ENCODE measurements around the gene DNTT. TPM values are rescaled to one million over a fixed set of nuclear protein-coding genes. Genes with fewer than 3 reads are reported as not detected.

Gene DNTT
- polyA plus RNA-seq, 1 donor from 2014 or later = not detected

DNA sequence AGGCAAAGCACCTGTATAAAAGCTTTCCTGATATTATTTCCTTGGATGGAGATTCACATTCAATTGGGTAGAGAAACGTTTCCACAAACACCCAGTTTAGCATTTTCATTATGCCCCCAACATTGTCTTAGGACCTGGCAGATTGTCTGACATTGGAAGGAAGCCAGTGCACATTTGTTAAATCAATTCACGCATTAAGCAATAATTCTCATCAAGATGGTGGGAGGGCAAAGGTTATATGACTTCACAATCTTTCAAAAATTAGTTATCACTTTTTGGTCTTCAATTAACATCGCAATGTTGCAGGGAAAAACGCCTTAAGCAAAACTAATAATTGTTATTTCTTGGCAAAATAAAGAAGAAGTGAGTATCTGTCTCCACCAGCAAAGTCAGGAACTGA lies 38.2 kb downstream of the DNTT start:
- Histone ChIP-seq H4K20me1 (ENCODE audit: insufficient read depth) (no peaks in the 10 kb centered on the region), H3K9me2 (ENCODE audit: insufficient read depth, low read length) (no peaks in the 10 kb centered on the region), H3K27me3 (ENCODE audit: insufficient read depth, low read depth, low read length) (no peaks in the 10 kb centered on the region), H3K4me3 (ENCODE audit: low read length) (no peak overlapping the region), H3F3A (ENCODE audit: insufficient read depth, low read length, poor library complexity, severe bottlenecking) (no peaks in the 10 kb centered on the region), H3K4me2 (ENCODE audit: low read length) (no peak overlapping the region), H3K9me3 (ENCODE audit: low read length) (peaks cover 4% of the 10 kb centered on the region), H3K79me2 (replicated peaks; ENCODE audit: insufficient read depth, low read length) (no peaks in the 10 kb centered on the region), H3K27ac (ENCODE audit: low read length) (no peak overlapping the region), H3K36me3 (ENCODE audit: insufficient read depth, low read length) (no peaks in the 10 kb centered on the region), H3K9ac (ENCODE audit: low read length) (no peak overlapping the region), H2AFZ (ENCODE audit: low read depth, low read length) (no peak overlapping the region)
- TF ChIP-seq POLR2AphosphoS5 (IDR thresholded peaks at IDR 0.05) = no peak
- TF ChIP-seq SMC3 (conservative IDR thresholded peaks at IDR 0.05; ENCODE audit: poor library complexity) = no peak
- TF ChIP-seq, protein P1, sequence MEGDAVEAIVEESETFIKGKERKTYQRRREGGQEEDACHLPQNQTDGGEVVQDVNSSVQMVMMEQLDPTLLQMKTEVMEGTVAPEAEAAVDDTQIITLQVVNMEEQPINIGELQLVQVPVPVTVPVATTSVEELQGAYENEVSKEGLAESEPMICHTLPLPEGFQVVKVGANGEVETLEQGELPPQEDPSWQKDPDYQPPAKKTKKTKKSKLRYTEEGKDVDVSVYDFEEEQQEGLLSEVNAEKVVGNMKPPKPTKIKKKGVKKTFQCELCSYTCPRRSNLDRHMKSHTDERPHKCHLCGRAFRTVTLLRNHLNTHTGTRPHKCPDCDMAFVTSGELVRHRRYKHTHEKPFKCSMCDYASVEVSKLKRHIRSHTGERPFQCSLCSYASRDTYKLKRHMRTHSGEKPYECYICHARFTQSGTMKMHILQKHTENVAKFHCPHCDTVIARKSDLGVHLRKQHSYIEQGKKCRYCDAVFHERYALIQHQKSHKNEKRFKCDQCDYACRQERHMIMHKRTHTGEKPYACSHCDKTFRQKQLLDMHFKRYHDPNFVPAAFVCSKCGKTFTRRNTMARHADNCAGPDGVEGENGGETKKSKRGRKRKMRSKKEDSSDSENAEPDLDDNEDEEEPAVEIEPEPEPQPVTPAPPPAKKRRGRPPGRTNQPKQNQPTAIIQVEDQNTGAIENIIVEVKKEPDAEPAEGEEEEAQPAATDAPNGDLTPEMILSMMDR (IDR thresholded peaks at IDR 0.05; ENCODE audit: poor library complexity, severe bottlenecking) = no peak
- TF ChIP-seq RAD21 (conservative IDR thresholded peaks at IDR 0.05) = no peak
- no peak for TF ChIP-seq EZH2 (IDR thresholded peaks at IDR 0.05; ENCODE audit: borderline replicate concordance, insufficient read depth, low read length, poor library complexity, severe bottlenecking)
- TF ChIP-seq MXI1 (conservative IDR thresholded peaks at IDR 0.05; ENCODE audit: poor library complexity, severe bottlenecking) = no peak
- TF ChIP-seq EP300 (conservative IDR thresholded peaks at IDR 0.05; ENCODE audit: poor library complexity, severe bottlenecking) = no peak
- TF ChIP-seq, protein P2, sequence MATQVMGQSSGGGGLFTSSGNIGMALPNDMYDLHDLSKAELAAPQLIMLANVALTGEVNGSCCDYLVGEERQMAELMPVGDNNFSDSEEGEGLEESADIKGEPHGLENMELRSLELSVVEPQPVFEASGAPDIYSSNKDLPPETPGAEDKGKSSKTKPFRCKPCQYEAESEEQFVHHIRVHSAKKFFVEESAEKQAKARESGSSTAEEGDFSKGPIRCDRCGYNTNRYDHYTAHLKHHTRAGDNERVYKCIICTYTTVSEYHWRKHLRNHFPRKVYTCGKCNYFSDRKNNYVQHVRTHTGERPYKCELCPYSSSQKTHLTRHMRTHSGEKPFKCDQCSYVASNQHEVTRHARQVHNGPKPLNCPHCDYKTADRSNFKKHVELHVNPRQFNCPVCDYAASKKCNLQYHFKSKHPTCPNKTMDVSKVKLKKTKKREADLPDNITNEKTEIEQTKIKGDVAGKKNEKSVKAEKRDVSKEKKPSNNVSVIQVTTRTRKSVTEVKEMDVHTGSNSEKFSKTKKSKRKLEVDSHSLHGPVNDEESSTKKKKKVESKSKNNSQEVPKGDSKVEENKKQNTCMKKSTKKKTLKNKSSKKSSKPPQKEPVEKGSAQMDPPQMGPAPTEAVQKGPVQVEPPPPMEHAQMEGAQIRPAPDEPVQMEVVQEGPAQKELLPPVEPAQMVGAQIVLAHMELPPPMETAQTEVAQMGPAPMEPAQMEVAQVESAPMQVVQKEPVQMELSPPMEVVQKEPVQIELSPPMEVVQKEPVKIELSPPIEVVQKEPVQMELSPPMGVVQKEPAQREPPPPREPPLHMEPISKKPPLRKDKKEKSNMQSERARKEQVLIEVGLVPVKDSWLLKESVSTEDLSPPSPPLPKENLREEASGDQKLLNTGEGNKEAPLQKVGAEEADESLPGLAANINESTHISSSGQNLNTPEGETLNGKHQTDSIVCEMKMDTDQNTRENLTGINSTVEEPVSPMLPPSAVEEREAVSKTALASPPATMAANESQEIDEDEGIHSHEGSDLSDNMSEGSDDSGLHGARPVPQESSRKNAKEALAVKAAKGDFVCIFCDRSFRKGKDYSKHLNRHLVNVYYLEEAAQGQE (IDR thresholded peaks at IDR 0.05; ENCODE audit: borderline replicate concordance) = no peak
- no peak for TF ChIP-seq TAF1 (IDR thresholded peaks at IDR 0.05; ENCODE audit: low read depth)

DNA sequence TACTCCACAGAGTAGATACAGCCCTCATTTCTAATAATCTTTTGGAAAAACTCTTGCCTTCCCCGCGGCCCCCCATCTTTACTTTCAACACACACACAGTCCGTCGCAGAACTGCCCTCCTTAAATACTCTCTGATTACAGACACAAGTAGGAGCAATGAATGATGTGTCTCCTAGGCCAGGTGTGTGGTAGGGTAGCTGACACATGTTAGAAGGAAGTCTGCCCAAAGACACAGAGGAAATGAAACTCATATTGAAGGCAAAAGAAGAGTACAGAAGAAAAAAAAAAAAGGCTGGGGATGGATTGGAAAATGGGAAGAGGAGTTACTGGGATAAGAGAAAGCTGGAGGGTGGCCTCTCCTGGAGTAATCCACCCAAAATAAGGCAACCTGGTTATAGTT lies 39.9 kb downstream of the DNTT start:
- TF ChIP-seq, protein P1 (IDR thresholded peaks at IDR 0.05; ENCODE audit: poor library complexity, severe bottlenecking) = no peak
- TF ChIP-seq EP300 (conservative IDR thresholded peaks at IDR 0.05; ENCODE audit: poor library complexity, severe bottlenecking) (no peak), TAF1 (IDR thresholded peaks at IDR 0.05; ENCODE audit: low read depth) (no peak)
- Histone ChIP-seq H3K79me2 (replicated peaks; ENCODE audit: insufficient read depth, low read length) (no peaks in the 10 kb centered on the region), H3F3A (ENCODE audit: insufficient read depth, low read length, poor library complexity, severe bottlenecking) (no peaks in the 10 kb centered on the region), H3K27ac (ENCODE audit: low read length) (no peak overlapping the region), H2AFZ (ENCODE audit: low read depth, low read length) (no peak overlapping the region), H3K27me3 (ENCODE audit: insufficient read depth, low read depth, low read length) (no peaks in the 10 kb centered on the region), H3K9me2 (ENCODE audit: insufficient read depth, low read length) (no peaks in the 10 kb centered on the region), H3K4me2 (ENCODE audit: low read length) (no peak overlapping the region), H4K20me1 (ENCODE audit: insufficient read depth) (no peaks in the 10 kb centered on the region), H3K9me3 (ENCODE audit: low read length) (peaks cover 4% of the 10 kb centered on the region), H3K36me3 (ENCODE audit: insufficient read depth, low read length) (no peaks in the 10 kb centered on the region), H3K9ac (ENCODE audit: low read length) (no peak overlapping the region), H3K4me3 (ENCODE audit: low read length) (no peak overlapping the region)
